Neutrophil (primary cell): ENCODE results near the gene TNC.

Experiments used
- H3K27ac ChIP-seq: fragments of 200-600 bp; sonication (generic); 2 replicates; pipeline ENCODE4 v1.5.1; 2016; ENCODE audit warnings: mild to moderate bottlenecking, moderate library complexity
- H3K27me3 ChIP-seq: fragments of 200-600 bp; sonication (generic); 2 replicates; pipeline ENCODE4 v1.6.0; 2016; ENCODE audit warnings: mild to moderate bottlenecking
- H3K36me3 ChIP-seq: fragments of 200-600 bp; sonication (generic); 2 replicates; pipeline ENCODE4 v1.5.1; 2017
- H3K4me1 ChIP-seq, 2 experiments: fragments of 200-600 bp in 1 of 2; sonication (generic) in 1 of 2; 1 replicate in 1 of 2; 2 replicates in 1 of 2; pipeline versions ENCODE4 v1.5.1 to v1.6.1; 2013 to 2016; ENCODE audit warnings: low read depth in 1 of 2, low read length in 1 of 2, mild to moderate bottlenecking in 1 of 2, moderate library complexity in 1 of 2; ENCODE audit not compliant: control insufficient read depth in 1 of 2, insufficient read depth in 1 of 2
- H3K4me3 ChIP-seq, 2 experiments: fragments of 200-600 bp in 1 of 2; sonication (generic) in 1 of 2; 1 replicate in 1 of 2; 2 replicates in 1 of 2; pipeline ENCODE4 v1.5.1; 2013 to 2016; ENCODE audit warnings: low read depth in 1 of 2, low read length in 1 of 2, mild to moderate bottlenecking in 1 of 2, moderate library complexity in 1 of 2
- H3K9me3 ChIP-seq: fragments of 200-600 bp; sonication (generic); 2 replicates; pipeline ENCODE4 v1.5.1; 2016
- CTCF ChIP-seq: fragments of 200-600 bp; sonication (generic); IDR thresholded peaks from 2 replicates; pipeline ENCODE4 v1.5.1; 2016; ENCODE audit warnings: antibody characterized with exemption

Gene TNC

DNA sequence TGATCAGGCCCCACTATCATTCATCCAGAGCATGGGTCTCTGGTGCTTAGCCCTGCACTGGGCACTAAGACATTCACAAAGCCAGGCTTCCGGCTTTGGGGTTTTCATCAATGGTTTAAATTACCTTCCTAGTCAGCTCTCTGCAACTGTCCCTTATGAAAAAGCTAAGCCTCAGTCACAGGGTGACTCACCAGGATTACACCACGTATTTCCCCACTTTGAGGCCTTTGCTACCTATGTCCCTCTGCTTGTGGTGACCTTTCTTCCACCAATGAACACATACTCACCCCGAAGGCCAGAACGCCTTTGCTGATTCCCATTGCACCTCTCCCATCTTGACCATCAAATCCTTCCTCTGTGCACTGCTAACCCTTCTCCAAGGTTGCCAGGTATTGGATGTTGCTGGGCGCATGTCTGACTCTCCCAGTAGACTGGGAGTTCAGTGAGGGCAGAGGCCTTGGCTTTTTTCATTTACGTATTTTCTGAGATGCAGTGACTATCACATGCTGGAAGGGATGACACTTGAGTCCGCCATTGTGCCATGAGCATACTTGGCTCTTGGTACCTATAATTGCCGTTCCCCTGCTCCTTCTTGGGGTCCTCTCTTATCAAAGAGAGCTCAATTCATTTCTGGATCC lies 128.9 kb downstream of the TNC start:
- Histone ChIP-seq H3K27me3 (no peaks in the 10 kb centered on the region), H3K4me3 (no peak overlapping the region), H3K36me3 (no peaks in the 10 kb centered on the region), H3K27ac (peak overlapping the region; percentile 80), H3K4me1 (peaks cover 38 to 62% of the 10 kb centered on the region in 2 experiments), H3K9me3 (no peaks in the 10 kb centered on the region)
- TF ChIP-seq CTCF = no peak

GRCh38 chr9:114987116-114987515 lies 130.8 kb downstream of the TNC start:
- Histone ChIP-seq H3K27me3 (no peaks in the 10 kb centered on the region), H3K4me3 (no peak overlapping the region), H3K27ac (no peak overlapping the region), H3K4me1 (peaks cover 36 to 45% of the 10 kb centered on the region in 2 experiments), H3K9me3 (no peaks in the 10 kb centered on the region), H3K36me3 (no peaks in the 10 kb centered on the region)
- no peak for TF ChIP-seq CTCF

DNA sequence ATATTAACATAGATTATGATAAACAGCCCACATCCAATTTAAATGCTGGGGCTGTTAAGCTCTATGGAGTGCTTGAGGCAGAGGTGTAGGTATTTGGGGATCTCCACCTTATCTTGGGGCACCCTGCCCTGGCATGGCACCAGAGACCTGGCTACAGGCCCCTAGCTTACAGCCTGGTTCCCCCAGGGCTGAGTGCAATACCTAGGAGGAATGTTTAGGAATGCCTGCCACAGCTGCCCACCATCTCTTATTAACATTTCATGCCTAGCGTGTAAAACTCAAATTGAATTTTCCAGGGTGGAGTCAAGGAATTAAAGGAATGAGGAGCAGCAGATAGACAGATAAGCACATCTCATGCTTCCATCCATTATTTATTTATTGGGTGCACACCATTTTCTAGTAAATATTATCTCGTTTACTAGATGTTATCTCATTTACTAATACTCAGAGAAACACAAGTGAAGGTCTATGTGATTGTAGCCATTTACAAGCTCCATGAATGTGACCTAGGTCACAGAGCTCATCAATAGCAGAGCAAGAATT lies 131.9 kb downstream of the TNC start:
- Histone ChIP-seq H3K9me3 (no peaks in the 10 kb centered on the region), H3K4me3 (no peak overlapping the region), H3K4me1 (peaks cover 30 to 35% of the 10 kb centered on the region in 2 experiments), H3K27ac (no peak overlapping the region), H3K36me3 (no peaks in the 10 kb centered on the region), H3K27me3 (no peaks in the 10 kb centered on the region)
- no peak for TF ChIP-seq CTCF

DNA sequence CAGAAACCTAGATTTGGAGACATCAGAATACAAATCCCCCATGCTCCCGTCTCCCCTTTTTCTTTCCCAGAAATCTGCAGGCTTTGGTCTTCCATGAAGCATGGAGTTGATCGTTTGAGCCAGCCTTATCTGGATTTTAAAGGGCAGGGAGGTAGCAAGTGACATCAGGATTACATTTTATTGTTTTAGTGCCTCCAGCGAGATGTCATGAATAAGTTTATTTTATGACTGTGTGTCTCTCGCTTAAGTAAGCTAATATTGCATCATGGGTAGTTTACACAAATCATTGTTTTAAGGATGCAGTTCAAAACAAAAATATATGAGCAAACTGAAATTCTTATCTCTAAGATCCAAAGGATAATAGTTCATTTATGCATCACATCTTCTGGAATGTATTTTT lies 136.9 kb downstream of the TNC start:
- no peaks in the 10 kb centered on the region for H3K36me3 ChIP-seq
- H3K27ac ChIP-seq = no peak overlapping the region
- TF ChIP-seq CTCF = no peak
- no peaks in the 10 kb centered on the region for H3K27me3 ChIP-seq
- no peaks in the 10 kb centered on the region for H3K9me3 ChIP-seq
- H3K4me1 ChIP-seq = no peaks in the 10 kb centered on the region
- no peak overlapping the region for H3K4me3 ChIP-seq

GRCh38 chr9:114973216-114973615 lies 144.7 kb downstream of the TNC start:
- Histone ChIP-seq H3K4me3 (no peak overlapping the region), H3K27ac (peak overlapping the region; percentile 30), H3K27me3 (no peaks in the 10 kb centered on the region), H3K36me3 (no peaks in the 10 kb centered on the region), H3K4me1 (no peaks in the 10 kb centered on the region), H3K9me3 (no peaks in the 10 kb centered on the region)
- no peak for TF ChIP-seq CTCF
